Motor neuron (in vitro differentiated cells): Measurements from ENCODE around the gene TCOF1. TPM values are rescaled to one million over a fixed set of nuclear protein-coding genes. Genes with fewer than 3 reads are reported as not detected.

Experiments used
- ATAC-seq, 8 experiments: fragments of 200-7000 bp; cut with Tn5 transposase; replicated peaks in 6 of 8; 2 replicates each; pipeline ENCODE4 v1.8.0; 2021; ENCODE audit warnings: mild to moderate bottlenecking in 8 of 8, moderate library complexity in 8 of 8
- H3K27ac ChIP-seq, 2 donors: fragments of 250-450 bp; sonication (Bioruptor Pico); 2 replicates each; pipeline ENCODE4 v1.9.0; 2021; ENCODE audit warnings: antibody characterized with exemption in 2 of 2, mild to moderate bottlenecking in 2 of 2, moderate library complexity in 1 of 2
- H3K4me1 ChIP-seq, 2 donors: fragments of 250-450 bp; sonication (Bioruptor Pico); replicated peaks in 1 of 2; 2 replicates each; pipeline ENCODE4 v1.6.1; 2021; ENCODE audit warnings: antibody characterized with exemption in 2 of 2, mild to moderate bottlenecking in 2 of 2, moderate library complexity in 1 of 2
- H3K4me3 ChIP-seq, 5 donors: fragments of 250-450 bp; sonication (Bioruptor Pico); 2 replicates each; pipeline ENCODE4 v1.9.0; 2021; ENCODE audit warnings: antibody characterized with exemption in 5 of 5, mild to moderate bottlenecking in 5 of 5, moderate library complexity in 4 of 5
- WGBS, 10 experiments: fragments of 450-650 bp; shearing (Covaris generic); methylation state at CpG; one replicate each; pipeline ENCODE4 v1.0.0; 2022; 5-methylcytosine and 5-hydroxymethylcytosine counted together
- in situ Hi-C, 9 experiments: fragments of 400-800 bp; cut with MboI; loops; one replicate each; pipeline ENCODE4 v1.15.0; 2021; ENCODE audit warnings: low sequenced_read_pairs in 9 of 9, low pct_unique_long_range_greater_than_20kb in 2 of 9; ENCODE audit not compliant: unreplicated experiment in 9 of 9
- total RNA-seq, 8 experiments: library from RNA; unstranded; fragments of 300-600 nt; gene quantifications; 2 replicates each; pipeline versions ENCODE4 v1.2.3 to v1.2.4, GENCODE V29; 2022

TCOF1 gene
- total RNA-seq, 8 experiments from 2014 or later: 10.9 to 51.4 (median 17.9) TPM

DNA sequence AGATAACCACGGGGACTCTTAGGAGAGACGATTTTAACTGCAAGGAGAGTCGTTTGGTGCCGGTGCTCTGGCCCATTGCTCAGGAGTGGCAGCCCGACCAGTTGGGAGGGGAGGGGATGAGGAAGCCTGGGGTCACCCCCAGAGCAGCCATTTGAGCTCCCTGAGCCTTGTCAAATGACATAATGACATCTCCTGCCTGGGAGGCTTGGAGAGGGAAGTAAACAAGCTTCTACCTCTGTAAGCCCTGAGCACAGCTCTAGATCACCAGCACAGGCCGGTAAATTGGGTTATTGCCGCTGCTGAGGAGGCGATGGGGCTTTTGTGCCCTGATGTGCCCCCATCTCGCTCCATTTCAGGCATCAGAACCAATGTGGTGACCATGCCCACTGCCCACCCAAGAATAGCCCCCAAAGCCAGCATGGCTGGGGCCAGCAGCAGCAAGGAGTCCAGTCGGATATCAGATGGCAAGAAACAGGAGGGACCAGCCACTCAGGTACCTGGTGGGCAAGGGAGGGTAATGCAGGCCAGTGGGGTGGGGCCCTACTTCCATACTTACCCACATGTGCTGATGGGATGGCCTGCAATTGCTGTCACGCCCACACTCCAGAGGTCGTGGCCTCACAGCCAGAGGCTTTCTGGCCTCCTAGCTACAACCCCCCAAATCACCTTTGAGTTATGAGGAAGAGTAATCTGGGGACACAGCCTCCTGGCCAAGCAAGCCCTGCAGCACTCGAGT lies 32.2 kb downstream of the TCOF1 start:
- no peak overlapping the region for H3K27ac ChIP-seq
- in situ Hi-C loops: no loop called here
- H3K4me1 ChIP-seq: no peaks in the 10 kb centered on the region
- ATAC-seq: peak in 3 of 8 experiments; percentile 36 to 70 (median 45)
- WGBS, 10 experiments: 40 to 100% (median 75%) methylated on average over 1 to 8 of the region's 13 CpGs; no CpG with 5 or more reads in 4 of the 10 experiments
- no peak overlapping the region for H3K4me3 ChIP-seq

DNA sequence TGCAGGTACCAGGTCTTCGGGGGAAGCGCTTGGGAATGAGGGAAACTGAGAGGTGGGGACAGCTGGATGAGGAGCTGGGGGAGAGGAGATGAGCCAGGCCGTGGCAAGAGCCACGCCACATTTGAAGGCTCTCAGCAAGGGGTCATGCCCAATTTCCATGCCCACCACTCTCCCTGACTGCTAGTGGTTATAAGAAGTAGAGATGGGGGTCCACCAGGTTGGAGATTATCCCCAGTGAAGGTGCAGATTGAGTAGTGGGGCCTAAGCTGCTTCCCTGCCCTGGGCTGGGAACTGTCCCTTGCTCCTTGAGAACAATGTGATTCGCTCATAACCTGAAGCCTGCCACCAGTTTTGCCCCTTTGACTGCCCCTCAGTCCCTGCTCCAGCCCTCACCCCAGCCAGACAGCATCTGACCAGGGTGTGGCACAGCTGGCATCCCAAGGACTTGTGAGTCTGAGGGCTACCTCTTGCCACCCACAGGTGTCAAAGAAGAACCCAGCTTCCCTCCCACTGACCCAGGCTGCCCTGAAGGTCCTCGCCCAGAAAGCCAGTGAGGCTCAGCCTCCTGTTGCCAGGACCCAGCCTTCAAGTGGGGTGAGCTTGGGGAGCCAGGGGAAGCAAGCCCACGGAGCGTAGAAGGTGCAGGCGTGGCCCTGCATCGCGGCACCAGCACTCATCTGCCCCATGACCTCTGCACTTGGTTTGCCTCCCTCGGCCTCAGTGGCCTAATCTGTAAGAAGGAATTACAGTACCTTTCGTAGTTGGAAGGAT lies 33.8 kb downstream of the TCOF1 start:
- no peak overlapping the region for H3K27ac ChIP-seq
- 83 to 100% (median 92%) methylated on average over 1 to 7 of the region's 13 CpGs; no CpG with 5 or more reads in 2 of the 10 experiments for WGBS, 10 experiments
- no peak overlapping the region for H3K4me3 ChIP-seq
- no peaks in the 10 kb centered on the region for H3K4me1 ChIP-seq
- in situ Hi-C loops: no loop called here
- no peak for ATAC-seq

DNA sequence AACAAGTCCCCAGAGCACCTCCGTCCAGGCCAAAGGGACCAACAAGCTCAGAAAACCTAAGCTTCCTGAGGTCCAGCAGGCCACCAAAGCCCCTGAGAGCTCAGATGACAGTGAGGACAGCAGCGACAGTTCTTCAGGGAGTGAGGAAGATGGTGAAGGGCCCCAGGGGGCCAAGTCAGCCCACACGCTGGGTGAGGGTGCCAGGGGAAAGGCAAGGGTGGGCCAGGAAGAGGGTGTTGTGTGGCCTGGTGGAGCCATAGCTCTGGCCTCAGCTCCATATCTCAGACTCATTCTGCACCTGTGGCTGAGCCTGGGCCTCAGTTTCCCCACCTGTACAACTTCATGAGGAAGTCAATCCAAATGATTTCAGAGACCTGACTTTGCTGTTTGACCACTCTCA lies 34.5 kb downstream of the TCOF1 start:
- Histone ChIP-seq H3K4me1 (no peaks in the 10 kb centered on the region), H3K4me3 (no peak overlapping the region), H3K27ac (no peak overlapping the region)
- in situ Hi-C loops: no loop called here
- ATAC-seq: no peak
- 33 to 100% (median 93%) methylated on average over 1 to 2 of the region's 3 CpGs; no CpG with 5 or more reads in 3 of the 10 experiments for WGBS, 10 experiments

DNA sequence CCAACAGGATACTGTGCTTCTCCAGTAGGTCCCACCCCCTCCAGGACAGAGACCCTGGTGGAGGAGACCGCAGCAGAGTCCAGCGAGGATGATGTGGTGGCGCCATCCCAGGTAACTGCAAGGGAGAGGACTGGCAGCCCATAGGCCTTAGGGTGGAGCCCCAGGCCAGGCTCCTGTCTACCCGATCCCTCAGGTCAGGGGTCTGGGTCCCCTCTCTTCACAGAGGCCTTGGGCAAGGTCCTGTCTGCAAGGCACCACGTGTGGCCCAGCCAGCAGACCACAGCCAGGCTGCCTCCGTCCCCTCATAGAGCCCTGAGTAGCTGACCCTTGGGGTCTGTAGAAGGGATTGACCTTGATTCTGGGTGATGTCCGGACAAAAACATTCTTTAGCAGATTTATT lies 35.2 kb downstream of the TCOF1 start:
- Histone ChIP-seq H3K4me1 (no peaks in the 10 kb centered on the region), H3K4me3 (no peak overlapping the region), H3K27ac (no peak overlapping the region)
- in situ Hi-C loops: no loop called here
- 94 to 100% (median 100%) methylated on average over 1 to 3 of the region's 7 CpGs; no CpG with 5 or more reads in 3 of the 10 experiments for WGBS, 10 experiments
- ATAC-seq: no peak

DNA sequence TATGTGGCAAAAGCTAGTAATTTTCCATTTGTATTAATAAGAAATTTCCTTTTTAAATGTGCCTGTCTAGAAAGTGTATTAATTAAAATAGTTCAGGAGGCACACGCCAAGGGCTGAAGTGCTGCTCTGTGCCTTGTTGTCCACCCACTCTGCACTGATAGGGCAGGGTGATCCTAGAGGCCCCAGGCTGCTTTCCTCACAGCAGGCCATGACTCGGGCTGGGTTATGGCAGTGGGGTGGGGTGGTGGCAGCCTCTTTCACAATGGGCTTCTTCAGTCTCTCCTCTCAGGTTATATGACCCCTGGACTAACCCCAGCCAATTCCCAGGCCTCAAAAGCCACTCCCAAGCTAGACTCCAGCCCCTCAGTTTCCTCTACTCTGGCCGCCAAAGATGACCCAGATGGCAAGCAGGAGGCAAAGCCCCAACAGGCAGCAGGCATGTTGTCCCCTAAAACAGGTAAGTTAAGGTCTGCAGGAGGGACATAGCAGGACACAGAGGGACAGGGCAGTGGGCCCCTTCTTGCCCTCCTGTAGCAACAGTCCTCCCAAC lies 35.7 kb downstream of the TCOF1 start:
- in situ Hi-C loops: no loop called here
- no peaks in the 10 kb centered on the region for H3K4me1 ChIP-seq
- H3K4me3 ChIP-seq: no peak overlapping the region
- WGBS, 10 experiments: 87 to 100% (median 90%) methylated on average over 2 to 3 of the region's 3 CpGs; no CpG with 5 or more reads in 7 of the 10 experiments
- ATAC-seq: peak in 2 of 8 experiments; percentile 51 to 59
- H3K27ac ChIP-seq: no peak overlapping the region

DNA sequence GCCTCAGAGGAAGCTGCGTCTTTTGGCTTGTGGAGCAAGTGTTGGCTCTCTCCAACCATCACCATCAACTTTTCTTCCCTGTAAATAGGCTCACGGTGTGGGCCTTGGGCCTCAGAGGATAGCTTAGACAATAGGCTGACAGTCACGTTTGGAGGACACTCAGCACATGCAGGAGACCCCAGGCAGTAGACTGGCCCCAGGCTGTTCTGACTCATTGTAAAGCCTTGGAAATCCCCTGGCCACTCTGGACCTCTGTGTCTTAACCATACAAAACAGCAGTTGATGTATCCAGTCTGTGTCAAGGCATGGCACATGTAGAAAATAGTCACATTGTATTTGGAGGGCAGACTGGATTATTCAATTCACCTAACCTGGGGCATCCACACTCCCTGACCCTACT lies 36.6 kb downstream of the TCOF1 start:
- Histone ChIP-seq H3K27ac (no peak overlapping the region), H3K4me3 (no peak overlapping the region), H3K4me1 (no peaks in the 10 kb centered on the region)
- in situ Hi-C loops: no loop called here
- 25 to 100% (median 67%) methylated on average over 1 of the region's 3 CpGs; no CpG with 5 or more reads in 6 of the 10 experiments for WGBS, 10 experiments
- ATAC-seq: no peak

DNA sequence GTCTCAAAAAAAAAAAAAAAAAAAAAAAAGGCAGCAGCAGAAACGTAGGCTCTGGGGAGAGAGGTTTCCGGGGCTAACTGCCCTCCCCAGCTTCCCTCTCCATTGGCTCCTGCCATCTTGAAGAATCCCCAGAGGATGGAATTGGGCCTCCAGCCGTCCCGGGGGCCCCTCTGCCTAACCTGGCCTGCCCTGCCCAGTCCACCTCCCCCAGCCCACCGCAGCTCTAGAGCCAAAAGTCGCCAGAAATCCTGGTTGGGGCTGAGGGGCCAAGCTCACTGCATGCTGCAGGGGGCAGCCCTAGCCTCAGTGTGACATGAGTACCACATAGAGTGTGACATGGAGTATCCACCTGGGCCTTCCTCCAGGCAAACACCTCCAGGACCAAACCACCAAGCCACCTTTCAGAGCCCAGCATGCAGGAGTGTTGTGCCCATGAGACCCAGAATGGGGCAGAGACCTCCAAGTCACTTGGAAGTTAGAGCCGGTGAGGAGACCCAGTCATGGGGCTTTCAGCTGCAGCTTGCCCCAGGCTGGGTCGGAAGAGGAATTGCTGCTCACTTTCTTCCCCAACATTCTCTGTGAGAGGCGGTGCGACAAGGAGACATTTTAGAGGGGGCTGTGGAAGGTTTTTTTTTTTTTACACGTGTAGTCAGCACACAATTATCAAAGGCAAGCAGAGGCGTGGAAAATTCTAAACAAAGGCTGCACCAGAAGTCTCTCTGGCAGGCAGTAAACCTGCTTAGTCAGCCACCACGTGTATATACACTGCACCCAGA lies 37.6 kb downstream of the TCOF1 start:
- WGBS, 10 experiments: 78 to 100% (median 95%) methylated on average over 1 to 6 of the region's 13 CpGs; no CpG with 5 or more reads in 3 of the 10 experiments
- ATAC-seq: no peak
- Histone ChIP-seq H3K27ac (no peak overlapping the region), H3K4me3 (no peak overlapping the region), H3K4me1 (no peaks in the 10 kb centered on the region)
- in situ Hi-C loops: no loop called here

DNA sequence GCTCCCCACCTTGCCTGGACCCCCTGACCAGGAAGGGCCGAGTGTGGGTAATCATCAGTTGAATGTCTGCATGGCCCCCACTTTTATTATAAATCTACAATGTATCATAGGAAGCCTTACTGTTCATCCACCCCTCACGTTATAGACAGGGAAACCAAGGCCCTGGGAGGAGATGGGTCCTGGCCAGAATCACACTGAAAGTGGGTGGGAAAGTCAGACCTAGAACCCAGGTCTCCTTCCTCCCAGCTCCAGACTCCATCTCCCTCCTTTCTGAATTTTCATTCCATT lies 38.1 kb downstream of the TCOF1 start:
- no peaks in the 10 kb centered on the region for H3K4me1 ChIP-seq
- H3K4me3 ChIP-seq: no peak overlapping the region
- H3K27ac ChIP-seq: no peak overlapping the region
- in situ Hi-C loops: no loop called here
- no peak for ATAC-seq
- 92 to 100% (median 100%) methylated on average over 1 to 2 of the region's 2 CpGs; no CpG with 5 or more reads in 3 of the 10 experiments for WGBS, 10 experiments

DNA sequence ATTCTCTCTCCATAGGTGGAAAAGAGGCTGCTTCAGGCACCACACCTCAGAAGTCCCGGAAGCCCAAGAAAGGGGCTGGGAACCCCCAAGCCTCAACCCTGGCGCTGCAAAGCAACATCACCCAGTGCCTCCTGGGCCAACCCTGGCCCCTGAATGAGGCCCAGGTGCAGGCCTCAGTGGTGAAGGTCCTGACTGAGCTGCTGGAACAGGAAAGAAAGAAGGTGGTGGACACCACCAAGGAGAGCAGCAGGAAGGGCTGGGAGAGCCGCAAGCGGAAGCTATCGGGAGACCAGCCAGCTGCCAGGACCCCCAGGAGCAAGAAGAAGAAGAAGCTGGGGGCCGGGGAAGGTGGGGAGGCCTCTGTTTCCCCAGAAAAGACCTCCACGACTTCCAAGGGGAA lies 38.8 kb downstream of the TCOF1 start:
- H3K27ac ChIP-seq: no peak overlapping the region
- in situ Hi-C loops: no loop called here
- ATAC-seq: no peak
- no peak overlapping the region for H3K4me3 ChIP-seq
- H3K4me1 ChIP-seq: no peaks in the 10 kb centered on the region
- WGBS, 10 experiments: 50 to 100% (median 96%) methylated on average over 1 to 5 of the region's 7 CpGs; no CpG with 5 or more reads in 5 of the 10 experiments

DNA sequence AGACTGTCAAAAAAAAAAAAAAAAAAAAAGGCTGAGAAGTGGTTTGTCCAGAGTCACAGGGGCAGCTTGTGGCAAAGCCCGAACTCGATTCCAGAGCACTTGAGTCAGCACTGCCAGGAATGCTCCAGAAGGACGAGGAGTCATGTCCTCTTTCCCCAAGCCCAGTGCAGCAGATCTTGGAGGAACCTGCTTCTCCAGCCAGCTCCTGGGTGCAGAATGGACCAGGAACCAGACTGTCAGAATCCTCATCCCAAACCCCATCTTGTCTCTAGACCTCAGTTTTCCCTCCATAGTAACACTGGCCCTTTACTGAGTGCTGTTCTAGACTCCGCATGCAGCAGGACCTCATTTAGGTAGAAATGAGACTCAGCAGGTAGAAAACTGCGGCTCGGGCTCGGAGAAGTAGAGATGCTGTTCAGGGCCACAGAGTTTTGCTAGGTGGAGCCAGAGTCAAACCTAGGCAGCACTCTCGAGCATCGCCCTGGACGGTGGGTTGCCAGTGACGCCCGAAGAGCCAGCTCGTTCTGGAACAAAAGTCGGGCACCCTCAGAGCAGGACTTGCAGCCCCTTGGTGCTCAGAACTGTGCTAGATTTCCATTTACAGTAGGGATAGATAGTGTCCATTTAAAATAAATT lies 39.8 kb downstream of the TCOF1 start:
- in situ Hi-C loops: no loop called here
- no peak for ATAC-seq
- WGBS, 10 experiments: 20 to 100% (median 96%) methylated on average over 2 to 8 of the region's 14 CpGs; no CpG with 5 or more reads in 4 of the 10 experiments
- no peaks in the 10 kb centered on the region for H3K4me1 ChIP-seq
- no peak overlapping the region for H3K27ac ChIP-seq
- H3K4me3 ChIP-seq: no peak overlapping the region

DNA sequence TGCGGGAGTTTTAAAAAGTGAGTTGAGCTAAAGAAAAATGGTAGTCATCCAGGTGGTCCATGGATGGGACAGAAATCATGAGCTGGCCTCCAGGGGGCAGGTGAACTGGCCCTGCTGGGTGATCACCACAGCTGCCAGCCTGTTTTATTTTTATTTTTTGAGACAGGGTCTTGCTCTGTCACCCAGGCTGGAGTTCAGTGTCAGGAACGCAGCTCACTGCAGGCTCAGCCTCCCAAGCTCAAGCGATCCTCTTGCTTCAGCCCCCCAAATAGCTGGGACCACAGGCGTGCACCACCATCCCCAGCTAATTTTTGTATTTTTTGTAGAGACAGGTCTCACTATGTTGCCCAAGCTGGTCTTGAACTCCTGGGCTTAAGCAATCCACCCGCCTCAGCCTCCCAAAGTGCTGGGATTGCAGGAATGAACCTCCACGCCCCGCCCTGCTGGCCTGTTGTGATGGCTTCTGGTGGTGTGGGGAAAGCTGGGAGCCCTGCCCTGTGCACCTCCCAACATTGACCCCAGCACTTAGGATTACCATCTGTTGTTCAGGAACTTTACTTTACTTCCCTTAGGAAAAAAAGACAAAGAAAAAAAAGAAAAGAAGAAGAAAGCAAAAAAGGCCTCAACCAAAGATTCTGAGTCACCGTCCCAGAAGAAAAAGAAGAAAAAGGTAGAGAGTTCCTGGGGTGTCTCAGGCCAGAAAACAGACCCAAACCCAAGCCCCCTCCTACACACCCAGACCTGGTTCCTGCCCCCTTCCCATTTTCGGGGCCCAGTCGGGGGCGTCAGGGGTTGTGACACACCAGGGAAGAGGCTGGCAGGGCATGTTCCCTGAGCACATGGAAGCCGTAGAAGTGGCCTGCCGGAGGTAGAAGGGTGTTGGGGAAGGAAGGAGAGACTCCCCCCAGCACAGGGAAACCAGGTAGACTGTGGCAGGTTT lies 40.6 kb downstream of the TCOF1 start:
- Histone ChIP-seq H3K4me3 (no peak overlapping the region), H3K27ac (no peak overlapping the region), H3K4me1 (no peaks in the 10 kb centered on the region)
- in situ Hi-C loops: no loop called here
- ATAC-seq: peak in 1 of 8 experiments; percentile 52
- 87 to 100% (median 95%) methylated on average over 1 to 9 of the region's 13 CpGs; no CpG with 5 or more reads in 2 of the 10 experiments for WGBS, 10 experiments
